Anterior cingulate cortex (tissue), 58 donors: ENCODE results near the gene CFAP91.

Source experiments
- DNase-seq, 58 donors: peaks; one replicate each; lab custom pipeline; 2025; lab: John Stamatoyannopoulos, UW

CFAP91 gene

GRCh38 chr3:119733812-119734211, 31.0 kb downstream of the CFAP91 start:
- DNase-seq: no peak

DNA sequence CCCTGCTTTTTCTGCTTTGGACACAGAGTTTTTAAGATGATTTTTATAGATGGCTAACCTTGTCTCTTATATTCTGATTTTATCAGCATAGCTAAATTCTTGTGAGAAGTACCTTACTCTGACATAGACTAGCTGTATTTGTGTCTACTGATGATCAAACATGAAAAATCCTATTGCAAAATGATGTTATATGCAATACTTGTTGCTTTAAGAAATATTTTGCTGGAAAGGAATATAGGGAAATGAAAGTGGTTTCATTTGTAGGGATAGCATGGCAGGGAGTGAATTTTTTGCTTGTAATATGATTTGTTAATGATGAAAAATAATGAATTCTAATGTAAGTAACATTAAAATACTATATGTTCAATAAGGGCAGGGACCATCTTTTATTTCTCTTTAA, 35.9 kb downstream of the CFAP91 start:
- no peak for DNase-seq

GRCh38 chr3:119741657-119742590, 39.1 kb downstream of the CFAP91 start:
- no peak for DNase-seq

- DNase-seq: no peak
These were observed 41.1 kb downstream of the CFAP91 start for GRCh38 chr3:119743921-119744320.

DNA sequence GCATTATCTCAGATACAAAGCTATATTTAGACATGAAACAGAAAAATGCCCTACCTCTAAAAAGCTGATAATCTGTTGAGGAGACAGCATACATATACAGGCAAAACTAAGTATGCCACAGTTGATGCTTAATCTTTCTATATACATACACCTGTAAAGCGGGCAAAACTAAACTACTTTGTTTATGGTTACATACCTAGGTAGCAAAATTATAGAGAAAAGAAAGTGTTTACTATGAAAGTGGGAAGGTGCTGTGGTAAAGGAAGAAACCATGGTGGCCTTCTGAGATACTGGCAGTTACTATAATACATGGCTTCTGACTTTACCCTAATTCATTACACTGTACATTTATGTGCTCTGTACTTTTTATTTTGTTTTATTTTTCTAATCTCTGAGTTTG, 43.1 kb downstream of the CFAP91 start:
- no peak for DNase-seq

- no peak for DNase-seq
These were observed 43.6 kb downstream of the CFAP91 start for GRCh38 chr3:119746423-119746822.

DNA sequence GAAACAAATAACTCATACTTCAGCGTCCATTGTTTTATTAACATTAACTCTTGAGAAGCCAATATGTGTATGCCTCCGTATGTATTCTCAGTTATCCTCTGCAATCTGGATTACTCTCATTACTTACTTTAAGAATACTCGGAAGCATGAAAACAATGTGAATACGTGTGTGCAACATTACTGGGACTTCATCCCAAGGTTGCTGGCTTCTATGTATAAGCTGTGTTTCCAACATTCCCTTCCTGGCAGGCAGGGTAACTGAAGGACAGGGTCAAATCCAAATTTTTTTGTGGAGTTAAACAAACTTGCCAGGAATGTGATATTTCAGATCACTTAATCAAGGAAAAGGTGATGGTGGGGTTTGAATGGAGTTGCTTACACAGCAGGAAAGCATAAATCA, 44.5 kb downstream of the CFAP91 start:
- no peak for DNase-seq

GRCh38 chr3:119748991-119749390, 46.2 kb downstream of the CFAP91 start:
- DNase-seq: no peak

DNA sequence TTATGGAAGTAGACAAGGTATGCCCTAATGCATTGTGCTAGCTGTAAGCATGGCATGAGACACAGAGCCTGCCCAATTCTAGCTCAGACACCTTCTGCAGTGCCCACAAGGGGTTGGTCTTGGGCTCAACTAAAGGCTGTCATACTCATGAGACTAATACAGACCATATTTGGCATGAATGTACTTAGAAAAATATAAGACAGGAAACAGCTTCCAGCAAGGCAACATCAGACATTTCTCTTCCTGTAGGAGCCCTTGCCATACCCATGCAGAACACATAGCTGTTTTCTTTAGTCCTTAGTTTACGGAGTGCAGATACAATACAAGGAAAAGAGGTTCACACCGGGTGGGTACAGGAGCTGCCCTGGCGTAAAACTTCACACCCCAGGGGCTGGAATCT, 48.6 kb downstream of the CFAP91 start:
- no peak for DNase-seq
